GM18907 (cell line): ENCODE measurements around the gene ATP23.

Source experiments
- ATAC-seq: cut with Tn5 transposase; IDR thresholded peaks from one replicate; pipeline ENCODE4 v1.9.1; 2021; ENCODE audit warnings: mild to moderate bottlenecking, moderate library complexity; ENCODE audit not compliant: unreplicated experiment

The ATP23 gene

DNA sequence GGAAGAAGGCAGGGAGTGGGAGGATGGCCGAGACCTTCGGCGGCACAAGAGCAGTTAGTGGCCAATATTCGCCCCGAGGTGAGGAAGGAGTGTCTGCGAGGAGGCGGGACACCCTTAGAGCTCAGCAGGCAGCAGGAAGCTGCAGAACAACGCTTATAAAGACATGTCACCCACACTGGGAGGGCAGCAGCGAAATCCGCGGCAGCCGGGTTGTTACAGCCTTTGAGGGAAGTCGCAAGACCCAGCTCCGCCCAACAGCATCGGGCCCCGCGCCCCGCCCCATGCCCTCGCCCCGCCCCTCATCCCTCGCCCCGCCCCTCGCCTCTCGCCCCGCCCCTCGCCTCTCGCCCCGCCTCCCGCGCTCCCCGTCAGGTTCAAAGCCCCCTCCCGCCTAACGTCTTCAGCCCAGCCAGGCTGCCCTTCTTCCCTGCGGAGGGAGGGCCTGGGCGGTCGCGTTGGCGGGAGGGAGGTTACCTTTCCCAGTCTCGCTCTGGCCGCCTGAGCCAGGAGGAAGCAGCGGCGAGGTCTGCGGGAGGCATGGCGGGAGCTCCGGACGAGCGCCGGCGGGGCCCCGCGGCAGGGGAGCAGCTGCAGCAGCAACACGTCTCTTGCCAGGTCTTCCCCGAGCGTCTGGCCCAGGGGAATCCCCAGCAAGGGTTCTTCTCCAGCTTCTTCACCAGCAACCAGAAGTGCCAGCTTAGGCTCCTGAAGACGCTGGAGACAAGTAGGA lies at the start of gene ATP23:
Gene ATP23, plus strand, starts transcription at position 403 of the 730 bp plus-strand sequence. Its CDS starts 135 bp downstream, at position 538.
- ATAC-seq, result peak; percentile 90

GRCh38 chr12:57892232-57892972 lies 49.0 kb upstream of the ATP23 start:
- no peak for ATAC-seq

DNA sequence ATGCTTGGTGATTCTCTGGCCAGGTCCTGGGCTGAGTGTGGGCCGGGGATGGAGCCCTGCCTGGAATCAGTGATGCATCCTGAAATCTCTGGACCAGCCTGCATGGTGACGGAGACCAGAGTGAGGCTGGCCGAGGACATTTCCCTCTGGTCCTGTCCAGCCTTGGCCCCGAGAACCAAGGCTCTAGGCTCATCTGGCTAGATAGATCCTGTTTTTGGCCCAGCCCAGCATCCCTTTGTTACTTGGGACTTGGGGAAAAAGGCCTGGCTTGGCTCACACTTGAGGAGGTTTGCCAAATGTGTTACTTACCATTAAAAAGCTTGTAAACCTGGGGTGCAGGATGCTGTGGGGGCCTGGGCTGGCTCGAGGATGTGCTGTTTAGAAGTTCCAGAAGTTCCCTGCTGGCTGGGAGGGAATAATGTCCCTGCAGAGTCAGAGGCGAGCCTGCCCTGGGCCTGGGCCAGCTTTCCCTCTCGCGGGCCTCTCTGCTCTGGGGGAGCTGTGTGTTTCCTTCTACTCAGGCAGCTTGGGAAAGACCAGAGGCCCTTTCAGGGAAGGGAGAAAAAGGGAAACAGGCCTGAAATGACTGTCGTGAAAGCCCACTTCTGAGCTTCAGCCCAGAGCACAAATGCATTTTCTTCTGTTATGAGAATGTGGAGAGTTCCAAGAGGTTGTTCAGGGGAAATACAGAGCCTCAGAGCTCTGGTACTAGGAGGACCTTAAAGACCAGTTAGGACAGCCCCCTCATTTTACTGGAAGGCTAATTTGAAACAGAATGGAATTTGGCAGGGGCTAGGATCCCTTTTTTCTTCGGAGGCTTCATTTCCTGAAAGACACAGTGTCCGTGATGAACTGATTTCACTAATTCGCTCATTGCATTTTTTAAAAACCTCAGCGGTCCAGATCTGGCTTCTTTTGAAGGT lies 47.7 kb upstream of the ATP23 start:
- no peak for ATAC-seq

DNA sequence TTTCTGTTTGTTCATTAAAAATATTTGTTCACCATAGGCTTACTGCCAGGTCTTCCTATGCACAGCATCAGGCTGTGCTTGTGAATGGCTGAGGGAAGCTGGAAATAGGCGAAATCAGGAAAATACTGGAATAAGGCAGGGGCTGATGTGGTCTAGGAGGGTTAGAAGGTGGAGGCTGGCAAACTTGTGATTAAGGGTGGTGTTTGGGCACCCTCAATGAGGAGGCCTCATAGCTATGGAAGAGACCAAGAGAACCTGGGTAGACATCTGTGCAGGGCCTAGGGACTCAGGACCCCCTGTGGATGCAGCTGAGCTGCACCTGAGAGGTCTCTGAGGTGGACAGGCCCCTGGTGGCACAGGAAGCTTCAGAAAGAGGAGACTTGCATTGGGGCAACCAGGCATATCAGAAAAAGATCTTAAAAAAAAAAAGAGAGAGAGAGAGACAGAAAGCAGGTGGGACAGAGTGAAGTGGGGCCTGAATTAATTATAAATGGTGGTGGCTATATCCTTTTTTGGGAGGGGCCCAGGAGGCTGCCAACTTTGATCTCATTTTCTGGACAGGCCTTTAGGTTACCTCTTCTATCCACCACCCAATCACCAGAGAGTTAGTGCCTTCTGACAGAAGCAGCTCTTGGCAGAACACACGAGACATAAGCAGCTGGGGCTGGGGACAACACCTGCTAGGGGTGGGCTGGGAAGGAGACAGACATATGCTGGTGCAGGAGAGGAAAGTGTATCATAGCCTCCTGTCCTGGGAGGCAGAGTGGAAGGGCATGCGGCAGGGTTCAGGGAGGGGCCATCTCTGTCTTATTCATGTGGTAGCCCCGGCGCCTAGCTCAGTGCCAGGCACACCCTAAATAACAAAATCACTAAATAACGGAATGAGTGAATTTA lies 46.7 kb upstream of the ATP23 start:
- ATAC-seq, result no peak

GRCh38 chr12:57895389-57896114 lies 45.8 kb upstream of the ATP23 start:
- no peak for ATAC-seq

DNA sequence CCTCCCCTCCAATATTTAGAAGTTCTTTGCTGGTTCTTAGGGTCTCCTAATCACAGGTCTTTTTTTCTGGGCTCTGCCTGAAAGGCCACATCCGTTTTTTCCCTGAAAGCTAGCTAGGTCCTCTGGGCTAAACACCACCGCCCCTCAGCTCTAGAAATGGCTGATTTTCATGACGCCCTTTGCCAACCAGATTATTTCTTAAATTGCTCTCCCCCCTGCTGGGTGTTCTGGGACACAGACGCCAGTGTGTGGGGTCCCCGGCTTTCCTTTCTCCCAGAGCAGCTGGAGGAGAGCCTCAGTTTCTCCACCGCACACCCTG lies 45.3 kb upstream of the ATP23 start:
- no peak for ATAC-seq

- no peak for ATAC-seq
Measured at GRCh38 chr12:57896434-57897201, 44.7 kb upstream of the ATP23 start.

- ATAC-seq, result no peak
Measured at GRCh38 chr12:57897286-57897974, 43.9 kb upstream of the ATP23 start.

- peak; percentile 32 for ATAC-seq
Measured at GRCh38 chr12:57898308-57898970, 42.9 kb upstream of the ATP23 start.

- ATAC-seq, result peak; percentile 93
Measured at GRCh38 chr12:57899010-57899662, 42.2 kb upstream of the ATP23 start.

GRCh38 chr12:57902478-57902969 lies 38.8 kb upstream of the ATP23 start:
- ATAC-seq, result no peak

DNA sequence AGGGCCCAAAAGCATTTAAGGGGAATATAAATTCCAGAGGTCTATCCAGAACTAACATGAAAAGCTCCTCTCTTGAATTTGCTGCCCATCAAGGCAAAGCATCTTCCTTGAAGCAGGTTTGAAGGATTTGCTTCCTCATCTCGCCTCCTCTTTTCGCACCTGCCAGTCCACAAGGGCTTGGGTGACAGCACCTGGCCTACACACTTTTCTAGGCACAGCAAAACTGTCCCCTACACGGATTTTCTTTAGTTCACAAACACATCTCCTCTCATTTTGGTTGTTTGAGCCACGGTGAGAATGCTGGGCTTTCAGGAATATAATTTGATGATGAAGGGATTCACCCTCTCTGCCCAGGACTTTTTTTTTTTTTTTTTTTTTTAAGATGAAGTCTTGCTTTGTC lies 36.9 kb upstream of the ATP23 start:
- no peak for ATAC-seq

GRCh38 chr12:57904848-57905811 lies 36.2 kb upstream of the ATP23 start:
- ATAC-seq, result peak; percentile 92

GRCh38 chr12:57905812-57906475 lies 35.4 kb upstream of the ATP23 start:
- ATAC-seq, result no peak

- no peak for ATAC-seq
Measured at GRCh38 chr12:57906821-57907220, 34.5 kb upstream of the ATP23 start.

DNA sequence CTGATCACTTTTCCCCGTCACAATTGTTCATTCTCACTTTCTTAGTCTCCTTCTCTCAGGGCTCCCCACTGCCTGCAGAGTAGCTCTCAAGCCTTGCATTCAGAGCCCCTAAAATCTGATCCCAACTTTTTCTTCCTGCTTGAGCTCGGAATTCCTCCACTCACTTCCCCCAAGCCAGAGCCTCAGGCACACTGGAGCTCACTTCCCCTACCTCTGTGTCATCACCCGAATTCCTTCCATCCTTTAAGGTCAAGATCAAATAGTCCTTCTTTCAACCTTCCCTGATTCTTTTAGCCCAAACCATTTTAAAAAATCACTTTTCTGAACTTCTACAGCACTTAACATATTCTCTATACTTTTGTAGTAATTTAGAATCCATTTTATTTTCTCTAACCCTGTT lies 34.1 kb upstream of the ATP23 start:
- ATAC-seq, result no peak
